NB4 (cell line): ENCODE data around the gene PIK3C2G.

Experiments
- DNase-seq: peaks from one replicate; pipeline ENCODE4 v3.0.0; 2010; ENCODE audit warnings: low read depth
- H3K4me3 ChIP-seq: one replicate; pipeline ENCODE4 v1.5.1; 2011; ENCODE audit warnings: mild to moderate bottlenecking, low read depth, low read length, moderate library complexity
- CTCF ChIP-seq: IDR thresholded peaks from one replicate; pipeline ENCODE4 v1.5.1; 2012; ENCODE audit warnings: low read depth, low read length
- MAX ChIP-seq: IDR thresholded peaks from 2 replicates; pipeline ENCODE4 v1.6.1; 2011; ENCODE audit warnings: low read depth, low read length
- MYC ChIP-seq: IDR thresholded peaks from 2 replicates; pipeline ENCODE4 v1.6.1; 2011; ENCODE audit warnings: low read depth, low read length
- POLR2A ChIP-seq: IDR thresholded peaks from 2 replicates; pipeline ENCODE4 v1.6.1; 2011; ENCODE audit warnings: mild to moderate bottlenecking; ENCODE audit not compliant: insufficient read length; ENCODE audit errors: extremely low read depth

The PIK3C2G gene

GRCh38 chr12:18340186-18340585 lies 78.9 kb downstream of the PIK3C2G start:
- no peak for DNase-seq
- TF ChIP-seq POLR2A (no peak), CTCF (no peak), MAX (no peak), MYC (no peak)
- no peak overlapping the region for H3K4me3 ChIP-seq

GRCh38 chr12:18340786-18341185 lies 79.5 kb downstream of the PIK3C2G start:
- DNase-seq = no peak
- no peak for TF ChIP-seq MAX
- H3K4me3 ChIP-seq = no peak overlapping the region

- H3K4me3 ChIP-seq = no peak overlapping the region
- TF ChIP-seq CTCF (no peak), MAX (no peak), MYC (no peak), POLR2A (no peak)
- DNase-seq = no peak
Observed at GRCh38 chr12:18343708-18344107, 82.4 kb downstream of the PIK3C2G start.

- DNase-seq = no peak
- H3K4me3 ChIP-seq = no peak overlapping the region
- no peak for TF ChIP-seq CTCF
- TF ChIP-seq MYC = no peak
- no peak for TF ChIP-seq POLR2A
Observed at GRCh38 chr12:18345021-18345735, 83.9 kb downstream of the PIK3C2G start.

- H3K4me3 ChIP-seq = no peak overlapping the region
- no peak for TF ChIP-seq POLR2A
- no peak for TF ChIP-seq MYC
- no peak for TF ChIP-seq MAX
- no peak for TF ChIP-seq CTCF
- no peak for DNase-seq
Observed at GRCh38 chr12:18352312-18352711, 91.0 kb downstream of the PIK3C2G start.

GRCh38 chr12:18355429-18355828 lies 94.1 kb downstream of the PIK3C2G start:
- TF ChIP-seq MAX (no peak), POLR2A (no peak), CTCF (no peak), MYC (no peak)
- DNase-seq = no peak
- H3K4me3 ChIP-seq = no peak overlapping the region
